Measurements from ENCODE around the gene DDR2.

DNA sequence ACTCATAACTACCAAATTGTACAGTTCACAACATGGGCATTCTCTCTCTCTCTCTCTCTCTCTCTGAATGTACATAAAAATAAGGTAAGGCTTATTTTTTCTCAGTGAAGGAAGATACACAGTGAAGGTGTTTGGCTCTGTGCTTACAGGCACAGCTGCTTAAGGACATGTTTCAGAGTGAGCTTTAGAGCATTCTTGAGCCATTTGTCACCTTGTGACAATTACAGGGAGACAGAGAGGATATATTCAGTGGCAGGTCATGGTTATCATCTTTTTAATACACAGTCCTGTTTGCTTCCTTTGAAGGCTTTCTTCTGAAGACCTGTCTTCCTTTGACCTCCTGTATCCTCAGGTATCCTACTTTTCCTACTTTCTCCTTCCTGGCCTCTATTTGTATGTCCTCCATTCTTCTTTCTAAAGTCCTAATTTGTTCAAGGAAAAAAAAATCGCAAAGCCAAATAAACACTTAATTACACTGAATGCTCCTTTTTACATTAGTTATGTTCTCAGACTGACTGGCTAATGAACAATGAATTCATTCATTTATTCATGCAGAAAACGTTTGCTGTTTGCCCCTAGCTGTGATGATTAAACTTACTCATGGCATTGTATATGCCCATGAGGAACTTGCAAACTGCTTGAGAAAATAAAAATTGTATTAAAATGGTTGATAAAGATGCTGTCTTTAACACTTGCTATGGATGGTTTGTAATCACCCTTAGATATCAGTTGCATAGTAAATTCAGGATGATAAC is 191.7 kb downstream of the DDR2 start:
- TF ChIP-seq, protein P1, sequence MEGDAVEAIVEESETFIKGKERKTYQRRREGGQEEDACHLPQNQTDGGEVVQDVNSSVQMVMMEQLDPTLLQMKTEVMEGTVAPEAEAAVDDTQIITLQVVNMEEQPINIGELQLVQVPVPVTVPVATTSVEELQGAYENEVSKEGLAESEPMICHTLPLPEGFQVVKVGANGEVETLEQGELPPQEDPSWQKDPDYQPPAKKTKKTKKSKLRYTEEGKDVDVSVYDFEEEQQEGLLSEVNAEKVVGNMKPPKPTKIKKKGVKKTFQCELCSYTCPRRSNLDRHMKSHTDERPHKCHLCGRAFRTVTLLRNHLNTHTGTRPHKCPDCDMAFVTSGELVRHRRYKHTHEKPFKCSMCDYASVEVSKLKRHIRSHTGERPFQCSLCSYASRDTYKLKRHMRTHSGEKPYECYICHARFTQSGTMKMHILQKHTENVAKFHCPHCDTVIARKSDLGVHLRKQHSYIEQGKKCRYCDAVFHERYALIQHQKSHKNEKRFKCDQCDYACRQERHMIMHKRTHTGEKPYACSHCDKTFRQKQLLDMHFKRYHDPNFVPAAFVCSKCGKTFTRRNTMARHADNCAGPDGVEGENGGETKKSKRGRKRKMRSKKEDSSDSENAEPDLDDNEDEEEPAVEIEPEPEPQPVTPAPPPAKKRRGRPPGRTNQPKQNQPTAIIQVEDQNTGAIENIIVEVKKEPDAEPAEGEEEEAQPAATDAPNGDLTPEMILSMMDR (IDR thresholded peaks at IDR 0.05) = no peak
- no peak for TF ChIP-seq POLR2AphosphoS5 (IDR thresholded peaks at IDR 0.05)
